HepG2 (cell line): ENCODE results near the gene TBR1.

Source experiments
- CREB3 ChIP-seq: sonication (generic); formaldehyde crosslinking; IDR thresholded peaks from 2 replicates; pipeline ENCODE4 v1.5.0; 2020; ENCODE audit warnings: missing genetic modification reagents
- TF ChIP-seq, protein P1 (sequence below): sonication (generic); formaldehyde crosslinking; IDR thresholded peaks from 2 replicates; pipeline ENCODE4 v1.4.0; 2020; ENCODE audit warnings: missing genetic modification reagents

- no peak for TF ChIP-seq CREB3 (CRISPR knock-in tag)
- TF ChIP-seq, protein P1, sequence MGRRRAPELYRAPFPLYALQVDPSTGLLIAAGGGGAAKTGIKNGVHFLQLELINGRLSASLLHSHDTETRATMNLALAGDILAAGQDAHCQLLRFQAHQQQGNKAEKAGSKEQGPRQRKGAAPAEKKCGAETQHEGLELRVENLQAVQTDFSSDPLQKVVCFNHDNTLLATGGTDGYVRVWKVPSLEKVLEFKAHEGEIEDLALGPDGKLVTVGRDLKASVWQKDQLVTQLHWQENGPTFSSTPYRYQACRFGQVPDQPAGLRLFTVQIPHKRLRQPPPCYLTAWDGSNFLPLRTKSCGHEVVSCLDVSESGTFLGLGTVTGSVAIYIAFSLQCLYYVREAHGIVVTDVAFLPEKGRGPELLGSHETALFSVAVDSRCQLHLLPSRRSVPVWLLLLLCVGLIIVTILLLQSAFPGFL, result no peak
Measured at GRCh38 chr2:161381546-161381945, 34.6 kb upstream of the TBR1 start.
